Measurements from ENCODE around the gene HS6ST2.
A peak's percentile ranks its signal among the peaks of the same experiment; 100 is the strongest.

Gene HS6ST2

DNA sequence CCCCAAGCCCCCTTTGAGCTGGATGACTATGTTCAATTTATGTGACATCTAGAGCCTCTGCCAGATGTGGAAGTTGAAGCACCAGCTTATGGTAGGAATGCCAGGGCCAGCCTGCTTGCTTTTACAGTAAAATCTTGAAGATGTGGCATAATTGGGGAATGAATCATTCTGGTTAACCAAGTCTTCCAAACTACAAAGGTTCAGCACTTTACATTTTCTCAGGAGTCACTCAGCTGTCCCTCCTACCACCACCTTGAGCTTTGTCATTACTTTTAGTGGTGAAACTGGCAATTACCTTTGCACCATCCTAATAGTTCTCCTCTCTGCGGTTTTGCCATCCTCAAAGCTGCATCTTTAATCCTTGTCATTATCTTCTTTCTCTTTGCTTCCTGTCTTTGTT lies 172.2 kb downstream of the HS6ST2 start:
- no peak for DNase-seq

DNA sequence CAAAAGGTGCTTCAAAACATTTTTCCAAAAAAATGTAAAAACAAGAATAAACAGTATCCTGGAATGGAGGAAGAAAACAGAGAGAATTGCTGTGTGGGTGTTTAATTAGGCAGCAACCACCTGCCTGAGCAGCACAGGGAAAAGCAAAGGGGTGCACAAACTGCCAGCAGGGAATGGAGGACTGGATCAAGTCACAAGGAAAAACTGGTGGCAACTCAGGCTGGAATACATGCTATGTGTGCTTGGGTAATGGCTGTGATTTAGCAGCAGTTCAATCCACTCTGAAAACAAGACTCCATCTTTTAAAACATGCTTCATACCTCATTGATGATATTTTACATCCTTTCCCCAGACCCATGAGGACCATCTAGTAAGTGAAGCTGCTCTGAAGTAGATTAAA lies 179.5 kb downstream of the HS6ST2 start:
- DNase-seq, result no peak

DNA sequence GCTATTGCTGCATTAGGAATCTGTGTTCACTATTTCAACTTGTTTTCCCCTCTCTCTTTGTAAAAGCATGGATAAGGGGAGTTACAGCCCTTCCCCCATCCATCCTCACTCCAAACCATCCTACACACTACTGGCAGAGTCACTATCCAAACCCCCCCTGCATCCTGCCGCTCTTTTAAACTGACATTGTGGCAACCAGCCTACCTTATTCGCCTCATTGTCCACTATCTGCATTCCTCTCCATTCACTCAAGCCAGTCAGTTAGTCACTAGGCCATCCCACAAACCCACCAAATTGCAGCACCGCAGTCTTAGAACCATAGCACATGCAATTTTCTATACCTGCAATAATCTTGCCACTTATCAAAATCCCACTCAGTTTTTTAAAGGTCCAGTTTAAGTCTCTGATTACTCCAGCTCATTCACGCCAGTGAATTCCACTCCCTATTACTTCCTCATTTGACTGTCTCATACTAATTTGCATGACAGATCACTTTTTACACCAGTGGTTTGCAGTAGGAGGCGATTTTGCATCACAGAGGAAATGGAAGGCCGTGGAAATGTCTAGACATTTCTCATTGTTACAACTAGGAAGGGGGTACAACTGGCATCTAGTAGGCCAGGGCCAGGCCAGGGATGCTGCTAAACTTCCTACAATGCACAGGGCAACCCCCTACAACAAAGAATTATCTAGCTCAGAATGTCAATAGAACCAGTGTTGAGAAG lies 181.8 kb downstream of the HS6ST2 start:
- DNase-seq, result peak; percentile 26 to 65 (median 57)

DNA sequence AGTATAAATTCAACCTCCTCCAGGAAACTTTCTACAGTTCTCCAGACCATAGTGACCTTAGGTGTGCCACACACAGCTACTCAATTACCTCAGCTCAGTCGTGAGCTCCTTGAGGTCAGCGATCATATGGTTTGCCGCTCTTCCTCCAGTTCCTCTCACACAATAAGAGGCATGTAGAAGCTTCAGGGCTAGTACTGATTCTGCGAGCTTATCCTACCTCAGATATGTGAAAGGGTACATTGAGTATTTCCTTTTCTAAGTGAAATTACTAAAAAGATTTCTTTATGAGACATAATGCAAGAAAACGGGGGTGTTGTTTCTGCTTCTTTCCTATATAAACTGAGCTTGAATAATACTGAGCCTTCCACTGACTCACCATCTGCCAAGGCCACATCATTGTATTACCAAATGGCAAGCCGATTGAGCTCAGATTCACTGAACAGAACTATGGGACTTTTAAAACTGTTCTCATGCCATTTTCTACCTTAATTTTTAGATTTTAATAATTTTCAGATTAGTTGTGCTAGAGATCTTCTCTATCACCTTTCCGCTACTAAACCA lies 183.1 kb downstream of the HS6ST2 start:
- peak in 2 of 3 donors; percentile 2 to 11 for DNase-seq

DNA sequence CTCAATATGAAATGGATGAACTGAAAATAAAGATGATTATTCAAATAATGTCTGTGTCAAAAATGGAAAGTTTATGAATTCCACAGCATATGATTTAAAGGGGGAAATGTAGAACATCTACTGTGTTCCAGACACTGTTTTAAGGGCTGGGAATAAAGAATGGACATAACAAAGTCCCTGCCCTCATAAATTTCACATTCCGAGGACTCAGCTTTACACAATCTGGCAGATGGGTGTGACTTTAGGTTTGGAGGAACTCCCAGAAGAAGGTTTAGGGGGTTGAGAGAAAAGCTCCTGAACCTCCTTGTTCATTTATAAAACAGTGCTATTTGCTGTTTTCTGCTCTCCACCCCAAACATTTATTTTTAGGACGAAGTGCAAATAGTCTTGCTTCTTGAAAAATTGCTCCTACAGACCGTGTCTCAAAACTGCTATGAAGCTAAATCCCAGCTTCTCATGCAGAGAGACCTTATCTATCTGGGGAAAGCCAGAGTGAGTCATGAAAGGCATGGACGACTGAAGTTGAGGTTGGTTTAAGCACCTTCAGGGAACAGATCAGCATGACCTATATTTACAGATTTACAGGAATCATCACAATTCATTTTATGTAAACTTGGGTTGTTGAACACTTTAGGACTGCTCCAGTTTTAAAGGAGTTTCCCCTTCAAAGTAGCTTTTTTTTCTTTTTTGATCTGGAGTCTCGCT lies 184.3 kb downstream of the HS6ST2 start:
- DNase-seq, result no peak

DNA sequence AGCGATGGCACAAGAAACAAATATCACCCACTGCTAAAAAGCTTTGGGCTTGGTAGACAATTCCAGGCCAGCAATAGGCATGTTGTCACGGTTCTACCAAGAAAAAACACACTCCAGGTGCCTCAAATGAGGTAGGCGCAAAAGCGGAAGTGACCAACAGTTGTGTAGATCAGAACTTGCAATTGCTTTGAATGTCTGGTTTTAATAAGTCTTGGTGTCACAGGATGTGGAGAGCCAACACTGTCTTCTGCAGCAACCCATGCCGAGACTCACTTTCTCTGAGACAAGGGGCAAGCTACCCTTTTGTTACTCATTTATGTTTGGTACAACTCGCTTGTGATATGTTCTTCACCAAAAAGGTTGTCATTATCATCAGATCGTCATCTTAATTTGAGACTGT lies 188.8 kb downstream of the HS6ST2 start:
- no peak for DNase-seq

DNA sequence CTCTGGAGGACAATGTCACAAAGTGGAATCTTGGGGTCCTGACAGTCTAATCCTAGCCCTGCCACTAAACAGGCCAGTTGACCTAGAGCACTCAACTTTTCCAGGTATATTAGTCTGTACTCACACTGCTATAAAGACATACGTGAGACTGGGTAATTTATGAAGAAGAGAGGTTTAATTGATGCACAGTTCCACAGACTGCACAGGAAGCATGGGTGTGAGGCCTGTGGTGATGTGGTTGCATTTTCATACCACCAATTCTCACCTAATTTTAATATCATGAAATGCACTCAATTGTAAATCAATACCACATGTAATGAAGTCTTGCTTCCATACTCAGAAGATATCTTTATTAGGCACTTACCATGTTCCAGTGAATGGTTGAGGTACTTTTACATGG lies 192.0 kb downstream of the HS6ST2 start:
- DNase-seq, result no peak

DNA sequence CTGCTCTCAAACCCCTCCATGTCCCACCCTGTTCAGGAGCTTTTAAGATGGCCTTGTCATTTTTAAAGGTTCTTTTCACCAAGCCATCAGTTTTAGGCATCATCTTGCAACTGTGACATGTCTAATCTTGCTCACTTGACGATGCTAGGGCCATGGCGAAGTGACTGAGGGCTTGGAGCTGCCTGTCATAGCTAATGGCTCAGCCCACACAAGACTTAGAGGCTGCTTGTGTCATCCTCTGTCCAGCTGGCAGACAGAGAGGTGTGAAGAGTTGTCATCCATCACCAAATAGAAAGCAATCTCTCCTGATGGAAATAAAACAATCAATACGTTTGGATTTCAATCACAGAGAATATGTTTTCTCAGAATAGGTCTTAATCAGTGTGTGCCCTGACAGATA lies 194.9 kb downstream of the HS6ST2 start:
- DNase-seq, result no peak

DNA sequence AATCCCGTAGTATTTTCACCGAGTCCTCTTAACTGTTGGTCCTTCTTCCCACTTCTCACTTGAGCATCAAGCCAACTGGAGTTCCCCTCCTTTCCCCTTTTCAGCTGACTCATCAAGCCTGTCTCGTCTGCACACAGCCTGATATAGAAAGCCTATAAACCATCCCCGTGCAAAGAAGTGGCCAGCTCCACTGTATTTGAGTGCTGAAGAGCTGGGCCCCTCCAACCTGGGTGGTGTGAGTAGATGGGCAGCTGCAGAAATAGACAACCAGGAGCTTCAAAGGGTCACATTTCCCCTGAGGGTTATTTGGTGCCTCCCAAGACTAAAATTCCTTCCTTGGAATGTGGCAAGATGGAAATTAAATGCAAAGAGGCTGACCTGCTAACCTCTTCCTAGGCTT lies 199.7 kb downstream of the HS6ST2 start:
- peak in 2 of 3 donors; percentile 31 for DNase-seq

DNA sequence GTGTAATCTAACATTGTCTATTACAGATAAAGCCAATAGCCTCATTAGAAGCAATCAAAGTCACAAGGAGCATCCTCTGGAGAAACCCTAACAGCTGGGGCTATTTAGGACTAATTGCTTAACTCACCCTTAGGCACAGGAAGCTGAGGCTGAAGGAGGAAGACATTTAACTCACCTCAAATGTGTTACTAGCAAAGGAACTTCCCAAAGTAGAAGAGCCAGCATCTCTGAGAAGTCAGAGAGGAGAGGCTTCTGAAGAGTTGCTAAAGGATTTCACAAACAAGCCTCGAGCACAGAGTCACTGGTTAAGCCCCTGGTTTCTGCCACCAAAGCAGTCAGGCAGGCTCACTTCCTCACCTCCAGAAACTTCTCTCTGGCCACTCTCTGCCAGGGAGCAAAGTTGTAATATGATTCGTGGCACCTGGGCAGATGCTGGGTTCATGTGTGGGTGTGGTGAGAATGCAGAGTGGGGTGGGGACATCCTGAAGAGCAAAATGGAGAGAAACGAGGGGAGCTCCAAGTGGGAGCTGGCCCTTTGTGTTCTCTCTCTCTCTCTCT lies 201.3 kb downstream of the HS6ST2 start:
- no peak for DNase-seq

DNA sequence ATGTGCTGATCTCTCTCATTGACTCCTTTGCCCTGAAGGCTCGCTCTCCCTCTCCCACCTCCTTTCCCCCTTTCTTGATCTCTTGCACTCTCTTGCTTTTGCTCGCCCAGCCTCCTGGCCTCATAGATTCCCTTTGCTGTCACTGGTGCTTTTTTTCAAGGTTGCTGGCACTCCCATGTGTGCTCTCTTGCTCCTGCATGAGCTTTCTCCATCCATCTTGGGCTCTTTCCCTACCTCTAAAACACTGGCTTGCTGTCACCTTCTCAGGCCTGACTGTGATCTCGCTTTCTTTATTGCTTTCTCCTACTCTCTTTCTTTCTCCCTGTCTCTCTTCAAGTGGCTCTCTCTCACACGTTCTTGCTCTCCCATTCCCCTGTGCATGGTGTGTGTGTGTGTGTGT lies 202.0 kb downstream of the HS6ST2 start:
- no peak for DNase-seq

DNA sequence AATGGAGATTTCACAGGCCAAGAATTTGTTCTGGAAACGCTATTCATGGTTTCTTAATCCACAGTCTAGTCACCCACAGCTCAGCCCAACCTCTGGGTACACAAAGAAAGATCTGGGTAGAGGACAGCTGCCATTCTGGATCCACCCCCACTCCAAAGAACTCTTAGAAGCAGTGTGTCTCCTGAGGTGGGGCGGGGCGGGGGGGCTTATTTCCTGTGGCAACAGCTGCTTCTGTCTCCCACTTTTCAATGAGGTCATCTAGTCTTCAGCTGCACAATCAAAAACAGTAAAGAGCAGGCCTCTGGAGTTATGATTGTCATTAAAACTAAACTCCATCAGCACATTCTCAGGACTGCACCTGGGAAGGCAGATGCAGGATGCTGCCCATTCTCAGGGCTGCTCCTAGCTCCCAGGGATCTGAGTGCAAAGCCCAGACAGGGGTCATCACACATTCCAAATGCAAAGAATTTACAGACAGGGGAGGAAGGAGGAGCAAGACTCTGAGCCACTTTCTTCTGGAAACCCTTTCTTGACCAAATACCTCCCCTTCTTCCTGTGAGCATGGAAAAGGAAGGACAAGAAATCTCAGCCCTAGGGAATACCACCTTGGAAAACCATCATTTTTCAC lies 207.3 kb downstream of the HS6ST2 start:
- no peak for DNase-seq

DNA sequence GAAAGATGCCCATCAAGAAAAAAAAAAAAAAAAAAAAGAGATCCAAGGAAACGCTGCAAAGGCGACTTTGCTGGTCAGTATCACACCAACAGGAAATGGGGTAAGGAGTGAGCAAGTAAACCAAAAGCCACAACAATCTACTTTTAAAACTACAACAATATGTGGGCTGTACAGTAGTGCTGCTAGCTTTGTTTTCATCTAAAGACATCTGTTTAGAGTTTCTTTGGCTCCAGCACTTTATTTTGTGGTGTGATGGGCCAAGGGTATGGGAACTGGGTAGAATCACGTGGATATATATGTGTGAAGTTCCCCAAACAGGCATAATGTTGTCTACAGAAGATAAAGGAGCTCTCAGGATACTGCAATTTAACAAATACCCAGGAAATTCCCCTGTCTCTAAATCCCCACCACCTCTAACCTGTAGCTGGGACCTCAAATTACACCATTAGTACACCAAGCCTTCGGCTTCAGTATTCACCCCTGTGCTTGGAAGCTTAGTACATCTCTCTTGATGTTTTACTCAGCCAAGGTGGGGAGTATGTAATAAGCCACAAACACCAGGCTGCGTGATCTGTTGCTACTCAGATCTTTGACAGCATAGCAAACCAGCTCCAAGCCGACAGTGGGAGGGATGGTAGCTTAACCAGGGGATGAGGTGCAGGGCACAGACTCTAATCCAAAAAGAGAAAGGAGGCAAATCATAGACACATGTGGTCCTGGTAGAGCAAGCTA lies 207.9 kb downstream of the HS6ST2 start:
- no peak for DNase-seq

DNA sequence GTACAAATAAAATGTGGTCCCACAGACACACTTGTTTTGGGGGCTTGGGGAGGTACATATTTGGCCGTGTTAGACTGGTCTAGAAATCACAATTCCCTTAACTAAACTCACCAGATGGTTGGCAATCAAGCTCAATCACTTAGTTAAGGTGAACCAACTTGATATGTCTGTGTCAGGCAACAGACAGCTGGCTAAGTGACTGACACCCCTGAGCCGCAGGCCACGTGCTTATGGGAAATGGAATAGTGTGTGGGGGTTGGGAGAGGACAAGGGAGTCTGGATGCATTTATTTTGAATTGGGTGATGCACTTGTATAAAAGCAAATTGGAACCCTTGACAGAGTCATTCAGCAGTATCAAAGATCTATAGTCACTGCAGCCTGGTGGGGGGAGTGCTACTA lies 209.0 kb downstream of the HS6ST2 start:
- DNase-seq, result no peak

DNA sequence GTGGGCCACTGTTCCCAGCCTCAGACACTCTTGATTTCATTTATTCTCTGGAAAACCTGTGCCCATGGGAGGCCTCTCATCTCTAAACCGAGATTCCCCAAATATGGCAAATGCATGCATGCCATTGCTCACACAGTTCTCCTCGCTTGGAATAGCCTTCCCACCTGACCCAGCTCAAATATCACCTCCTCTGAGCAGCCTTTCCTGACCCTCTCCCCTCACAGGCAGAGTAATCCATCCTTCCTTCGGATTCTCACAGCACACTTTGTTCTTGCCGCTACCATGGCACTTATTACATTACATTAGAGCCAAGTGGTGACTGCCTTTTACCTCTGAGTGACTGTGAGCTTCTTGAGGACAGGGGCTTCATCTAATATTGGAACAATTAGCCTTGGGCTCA lies 209.5 kb downstream of the HS6ST2 start:
- DNase-seq, result no peak

DNA sequence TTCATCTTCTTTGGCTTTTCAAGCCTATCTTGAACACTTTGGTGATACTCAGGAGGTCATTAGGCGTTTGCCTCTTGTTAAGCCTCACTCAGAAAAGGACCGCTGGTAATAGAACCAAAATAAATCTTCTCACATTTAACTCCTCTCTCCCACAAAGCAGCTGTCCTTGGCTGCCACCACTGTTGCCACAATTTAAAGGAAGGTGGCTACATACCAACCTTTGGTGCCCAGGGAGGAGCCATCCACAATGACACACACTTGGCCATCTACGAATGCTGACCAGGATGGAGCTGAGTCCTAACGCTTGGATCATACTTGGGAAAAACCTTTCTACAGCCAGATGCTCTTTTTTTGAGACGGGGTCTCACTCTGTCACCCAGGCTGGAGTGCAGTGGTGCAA lies 210.2 kb downstream of the HS6ST2 start:
- no peak for DNase-seq

DNA sequence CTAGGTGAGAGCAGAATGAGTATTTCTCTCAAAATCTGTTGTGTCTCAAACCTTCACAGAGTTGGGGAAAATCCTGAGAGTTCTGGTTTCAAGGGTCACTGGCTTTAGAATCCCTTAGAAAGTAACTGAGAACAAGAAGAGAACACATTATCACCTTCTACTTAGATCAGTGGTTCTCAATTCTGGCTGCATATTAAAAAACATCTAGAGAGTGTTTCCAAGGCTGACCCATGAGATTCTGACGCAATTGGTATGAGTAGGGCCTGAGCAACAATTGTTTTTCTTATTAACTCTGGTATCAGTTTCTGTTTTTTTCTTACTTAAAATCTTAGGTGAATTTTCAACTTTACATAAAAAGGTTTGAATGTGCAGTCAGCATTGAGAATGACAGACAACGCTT lies 212.8 kb downstream of the HS6ST2 start:
- DNase-seq, result no peak

DNA sequence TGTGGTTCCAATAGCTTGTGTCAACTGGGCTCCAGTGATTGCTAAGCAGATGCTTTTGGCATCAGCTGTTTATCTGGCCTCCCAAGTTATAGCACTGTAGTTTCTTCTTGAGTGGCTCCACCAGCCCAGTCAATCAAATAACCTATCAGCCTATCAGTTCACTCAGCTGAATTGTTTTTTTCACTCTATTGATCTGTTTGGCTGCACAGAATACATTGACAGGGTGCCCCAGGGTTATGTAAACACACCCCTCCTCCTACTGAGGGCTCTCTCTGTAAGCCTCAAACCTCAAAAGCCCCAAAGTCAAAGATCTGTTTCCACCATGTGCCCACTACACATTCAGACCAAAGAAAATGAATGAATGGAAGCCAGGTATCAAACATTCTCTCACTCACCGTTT lies 214.0 kb downstream of the HS6ST2 start:
- DNase-seq, result no peak

DNA sequence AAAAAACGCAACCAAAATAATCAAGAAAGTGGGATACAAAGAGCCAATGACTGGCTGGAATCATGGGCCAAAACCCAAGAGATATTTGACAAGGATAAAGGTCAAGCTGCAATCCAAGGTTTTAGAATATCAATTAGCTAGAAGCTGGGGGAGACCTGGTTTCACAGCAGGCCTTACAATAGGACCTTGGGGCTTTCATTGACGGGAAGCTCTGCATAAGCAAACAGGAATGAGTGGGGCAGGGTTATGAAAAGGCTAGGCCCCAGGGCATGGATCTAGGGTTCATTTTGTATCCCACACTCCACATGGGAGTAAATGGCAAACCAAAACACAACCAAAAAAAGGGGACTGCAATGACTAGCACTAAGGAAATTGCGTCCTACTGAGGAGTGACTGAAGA lies 215.3 kb downstream of the HS6ST2 start:
- no peak for DNase-seq

DNA sequence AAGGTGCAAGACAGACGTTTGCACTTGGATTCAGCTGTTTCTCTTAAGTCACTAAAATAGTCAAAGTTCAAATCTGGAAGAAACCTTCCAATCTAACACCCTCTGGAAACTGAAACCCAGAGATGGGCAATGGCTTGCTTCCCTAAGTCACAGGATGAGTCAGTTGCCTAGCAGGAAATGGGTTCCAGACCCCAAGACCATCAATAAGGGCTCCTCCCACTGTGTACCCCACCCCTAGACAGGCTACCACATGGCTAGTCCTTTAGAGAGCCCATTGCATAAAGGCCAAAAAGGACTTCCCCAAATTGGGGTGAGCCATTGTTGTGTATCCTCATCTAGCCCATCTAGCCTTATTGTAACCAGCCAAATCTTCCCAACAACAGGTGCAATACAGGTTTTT lies 216.2 kb downstream of the HS6ST2 start:
- peak in 1 of 3 donors; percentile 2 for DNase-seq

DNA sequence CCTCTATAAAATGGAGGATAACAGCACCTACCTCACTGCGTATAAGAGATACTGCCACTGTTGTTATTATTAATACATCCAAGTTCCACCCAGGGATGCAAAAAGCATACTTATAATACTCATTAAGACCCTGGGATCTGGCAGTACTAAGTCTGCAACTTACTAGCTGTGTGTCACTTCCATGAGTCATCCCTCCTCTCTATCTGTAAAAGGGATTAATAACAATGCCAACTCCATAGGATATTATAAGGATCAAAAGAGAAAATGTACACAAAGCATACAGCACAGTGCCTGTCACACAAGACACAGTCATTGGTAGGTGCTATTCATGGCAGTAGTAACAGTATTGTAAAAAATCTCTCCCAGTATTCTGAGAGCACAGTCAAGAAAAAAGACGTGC lies 216.7 kb downstream of the HS6ST2 start:
- DNase-seq, result no peak

DNA sequence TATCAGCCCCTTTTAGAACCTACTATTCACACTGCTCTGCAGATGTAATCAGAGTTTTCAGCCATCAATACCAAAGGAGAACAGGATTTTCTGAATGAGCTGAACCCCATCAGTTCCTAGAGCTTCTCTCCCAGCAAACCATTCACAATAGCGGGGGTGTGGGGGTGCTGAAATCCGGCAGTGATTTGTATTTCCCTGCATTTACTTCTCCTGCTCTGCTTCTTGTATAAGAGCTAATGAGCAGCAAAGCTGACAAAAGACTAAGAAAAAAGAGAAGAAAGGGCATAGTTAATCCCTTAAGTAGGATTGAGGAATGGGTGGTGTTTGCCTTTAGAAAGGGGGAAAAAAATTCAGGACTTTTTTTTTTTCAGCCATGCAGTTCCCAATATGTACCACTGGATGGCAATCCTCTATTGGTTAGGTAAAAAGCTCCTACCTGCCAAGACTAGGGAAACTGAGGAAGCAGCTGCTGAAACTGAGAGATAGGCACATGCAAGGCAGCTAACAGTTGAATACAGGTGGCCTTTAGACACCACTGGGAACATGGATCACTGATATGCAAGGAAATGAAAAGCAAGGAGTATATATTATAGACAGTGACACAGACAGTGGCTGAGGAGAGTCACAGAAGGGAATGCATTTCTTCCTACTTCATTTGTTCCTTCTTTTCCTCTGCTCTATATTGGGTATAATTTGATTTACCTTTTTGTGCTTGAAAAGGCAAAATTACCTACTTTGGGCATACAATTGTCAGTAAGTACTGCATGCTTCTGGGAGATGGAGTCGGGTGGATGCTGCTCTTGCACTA lies 217.9 kb downstream of the HS6ST2 start:
- DNase-seq, result no peak
